HepG2 (cell line): Measurements from ENCODE around the gene FOXJ2.

ENCODE experiments used
- CREB1 ChIP-seq, 2 experiments: fragments of 450-650 bp in 1 of 2; IDR thresholded peaks; 2 replicates each; pipeline ENCODE4 v1.6.1; 2016 to 2017; ENCODE audit warnings: control low read depth in 1 of 2, mild to moderate bottlenecking in 1 of 2, missing compliant biosample characterization in 1 of 2, missing genetic modification characterization in 1 of 2
- RELA ChIP-seq: sonication (generic); formaldehyde crosslinking; IDR thresholded peaks from 2 replicates; pipeline ENCODE4 v1.4.0; 2020; ENCODE audit warnings: missing genetic modification reagents

GRCh38 chr12:8065991-8066594 lies 33.6 kb downstream of the FOXJ2 start, which contains the start of gene C3AR1:
- TF ChIP-seq RELA (CRISPR knock-in tag): no peak
- no peak for TF ChIP-seq CREB1 (IDR thresholded peaks at IDR 0.05)
- no peak for TF ChIP-seq CREB1 (CRISPR knock-in tag; IDR thresholded peaks at IDR 0.05)
